T-helper 2 cell (primary cell): ENCODE results near the gene TWIST1.

Source experiments
- DNase-seq, 5 experiments: peaks; one replicate each; pipeline versions ENCODE4 v3.0.0 to v3.0.0-alpha.2; 2012 to 2022

The TWIST1 gene

GRCh38 chr7:19113002-19113350, 4.5 kb downstream of the TWIST1 start:
- DNase-seq = no peak

GRCh38 chr7:19112274-19113001, 5.0 kb downstream of the TWIST1 start:
- no peak for DNase-seq

GRCh38 chr7:19111474-19112273, 5.8 kb downstream of the TWIST1 start:
- DNase-seq = no peak

GRCh38 chr7:19110776-19111175, 6.7 kb downstream of the TWIST1 start:
- no peak for DNase-seq

GRCh38 chr7:19110026-19110730, 7.3 kb downstream of the TWIST1 start:
- DNase-seq = no peak

- no peak for DNase-seq
These were observed 8.2 kb downstream of the TWIST1 start for GRCh38 chr7:19109000-19109946.

- no peak for DNase-seq
These were observed 9.9 kb downstream of the TWIST1 start for GRCh38 chr7:19107356-19108146.

- no peak for DNase-seq
These were observed 10.4 kb downstream of the TWIST1 start for GRCh38 chr7:19107081-19107355.

- DNase-seq = no peak
These were observed 11.0 kb downstream of the TWIST1 start for GRCh38 chr7:19106241-19107080.

- DNase-seq = no peak
These were observed 11.9 kb downstream of the TWIST1 start for GRCh38 chr7:19105546-19105945.

GRCh38 chr7:19104811-19105210, 12.6 kb downstream of the TWIST1 start:
- no peak for DNase-seq

- no peak for DNase-seq
These were observed 14.6 kb downstream of the TWIST1 start for GRCh38 chr7:19102884-19103283.

- no peak for DNase-seq
These were observed 15.5 kb downstream of the TWIST1 start for GRCh38 chr7:19101909-19102308.

GRCh38 chr7:19101472-19101871, 16.0 kb downstream of the TWIST1 start:
- no peak for DNase-seq

- no peak for DNase-seq
These were observed 17.5 kb downstream of the TWIST1 start for GRCh38 chr7:19099924-19100323.

GRCh38 chr7:19099194-19099593, 18.2 kb downstream of the TWIST1 start:
- no peak for DNase-seq

GRCh38 chr7:19098510-19098909, 18.9 kb downstream of the TWIST1 start:
- no peak for DNase-seq

- no peak for DNase-seq
These were observed 20.0 kb downstream of the TWIST1 start for GRCh38 chr7:19097165-19098055.

- DNase-seq = no peak
These were observed 22.0 kb downstream of the TWIST1 start for GRCh38 chr7:19095353-19095860.
